ENCODE results near the gene C1orf105. TPM values are rescaled to one million over a fixed set of nuclear protein-coding genes. Genes with fewer than 3 reads are reported as not detected.
"Not testable (repeated sequence)": the region's sequence is repeated elsewhere in the genome, so short reads cannot be mapped to it uniquely, and the experiment has no call there.

The C1orf105 gene
- not detected for total RNA-seq

- no peak for DNase-seq (ENCODE audit: low spot score)
These were observed at the start of gene C1orf105 for GRCh38 chr1:172420385-172420784. Gene C1orf105, plus strand, starts transcription at chr1:172420685. Its CDS starts 201 bp downstream, at chr1:172420886.

GRCh38 chr1:172371646-172372045, 48.8 kb upstream of the C1orf105 start:
- not testable (repeated sequence) for DNase-seq (ENCODE audit: low spot score)

GRCh38 chr1:172373864-172374263, 46.6 kb upstream of the C1orf105 start:
- DNase-seq (ENCODE audit: low spot score), result no peak

GRCh38 chr1:172375211-172375631, 45.3 kb upstream of the C1orf105 start:
- DNase-seq (ENCODE audit: low spot score), result no peak

GRCh38 chr1:172376431-172376830, 44.1 kb upstream of the C1orf105 start:
- DNase-seq (ENCODE audit: low spot score), result no peak

- no peak for DNase-seq (ENCODE audit: low spot score)
These were observed 42.9 kb upstream of the C1orf105 start for GRCh38 chr1:172377565-172377964.

- no peak for DNase-seq (ENCODE audit: low spot score)
These were observed 42.2 kb upstream of the C1orf105 start for GRCh38 chr1:172378109-172378760.

- DNase-seq (ENCODE audit: low spot score), result no peak
These were observed 39.8 kb upstream of the C1orf105 start for GRCh38 chr1:172380441-172381244.

GRCh38 chr1:172381946-172382345, 38.5 kb upstream of the C1orf105 start:
- no peak for DNase-seq (ENCODE audit: low spot score)

GRCh38 chr1:172382406-172382805, 38.1 kb upstream of the C1orf105 start:
- DNase-seq (ENCODE audit: low spot score), result no peak

- no peak for DNase-seq (ENCODE audit: low spot score)
These were observed 37.5 kb upstream of the C1orf105 start for GRCh38 chr1:172382990-172383389.

- no peak for DNase-seq (ENCODE audit: low spot score)
These were observed 36.9 kb upstream of the C1orf105 start for GRCh38 chr1:172383536-172383935.

GRCh38 chr1:172384656-172385055, 35.8 kb upstream of the C1orf105 start:
- DNase-seq (ENCODE audit: low spot score), result no peak

- no peak for DNase-seq (ENCODE audit: low spot score)
These were observed 34.4 kb upstream of the C1orf105 start for GRCh38 chr1:172386046-172386445.

- DNase-seq (ENCODE audit: low spot score), result no peak
These were observed 32.0 kb upstream of the C1orf105 start for GRCh38 chr1:172388490-172388889.

- DNase-seq (ENCODE audit: low spot score), result no peak
These were observed 30.2 kb upstream of the C1orf105 start for GRCh38 chr1:172390301-172390682.

GRCh38 chr1:172390683-172391551, 29.6 kb upstream of the C1orf105 start:
- no peak for DNase-seq (ENCODE audit: low spot score)

GRCh38 chr1:172391976-172392375, 28.5 kb upstream of the C1orf105 start:
- no peak for DNase-seq (ENCODE audit: low spot score)

GRCh38 chr1:172393354-172393753, 27.1 kb upstream of the C1orf105 start:
- DNase-seq (ENCODE audit: low spot score), result no peak

- DNase-seq (ENCODE audit: low spot score), result no peak
These were observed 26.2 kb upstream of the C1orf105 start for GRCh38 chr1:172394141-172394751.

- no peak for DNase-seq (ENCODE audit: low spot score)
These were observed 25.7 kb upstream of the C1orf105 start for GRCh38 chr1:172394811-172395210.

- DNase-seq (ENCODE audit: low spot score), result no peak
These were observed 24.9 kb upstream of the C1orf105 start for GRCh38 chr1:172395576-172395975.
